Glomerular visceral epithelial cell (primary cell): ENCODE results near the gene CRTAP.
"Not testable (repeated sequence)": the region's sequence is repeated elsewhere in the genome, so short reads cannot be mapped to it uniquely, and the experiment has no call there.

Source experiments
- DNase-seq: peaks from one replicate; pipeline ENCODE4 v3.0.0-alpha.2; 2016; ENCODE audit errors: extremely low spot score

Gene CRTAP

GRCh38 chr3:33174095-33174494 is 60.3 kb downstream of the CRTAP start:
- DNase-seq: no peak

- DNase-seq: no peak
These were observed 61.0 kb downstream of the CRTAP start for GRCh38 chr3:33174711-33175414.

- DNase-seq: no peak
These were observed 65.3 kb downstream of the CRTAP start for GRCh38 chr3:33179132-33179531.

GRCh38 chr3:33181229-33181628 is 67.4 kb downstream of the CRTAP start:
- DNase-seq: no peak

- not testable (repeated sequence) for DNase-seq
These were observed 67.8 kb downstream of the CRTAP start for GRCh38 chr3:33181641-33182040.

- DNase-seq: no peak
These were observed 71.0 kb downstream of the CRTAP start for GRCh38 chr3:33184863-33185262.

- DNase-seq: peak; percentile 23
These were observed 72.9 kb downstream of the CRTAP start for GRCh38 chr3:33186524-33187367.

GRCh38 chr3:33187368-33187634 is 73.5 kb downstream of the CRTAP start:
- DNase-seq: no peak

- no peak for DNase-seq
These were observed 80.5 kb downstream of the CRTAP start for GRCh38 chr3:33194303-33194702.

- no peak for DNase-seq
These were observed 82.7 kb downstream of the CRTAP start for GRCh38 chr3:33196538-33196937.
